Right ventricle myocardium inferior (tissue), 1 donor: ENCODE data around the gene CCNJL. TPM values are rescaled to one million over a fixed set of nuclear protein-coding genes. Genes with fewer than 3 reads are reported as not detected.
"Not testable (repeated sequence)": the region's sequence is repeated elsewhere in the genome, so short reads cannot be mapped to it uniquely, and the experiment has no call there.

ENCODE experiments used
- ATAC-seq: fragments of 200-7000 bp; cut with Tn5 transposase; one replicate; pipeline ENCODE4 v1.9.1; 2020; ENCODE audit warnings: mild to moderate bottlenecking, moderate library complexity
- DNase-seq: peaks from one replicate; pipeline ENCODE4 v3.0.0; 2021; ENCODE audit errors: missing footprints
- intact Hi-C: fragments of 100-400 bp; cut with DNase I; formaldehyde crosslinking; loops from one replicate; pipeline ENCODE4 v1.11.0; 2022
- long read RNA-seq: library from polyadenylated mRNA; unstranded; transcript quantifications from one replicate; pipeline ENCODE4 v2.0.0, GENCODE V29; 2021
- total RNA-seq: library from RNA; stranded (reverse); fragmentation: NEBNext Ultra II Directional; extraction: Animal tissue kit (Norgen Biotek cat#: 25700); gene quantifications from one replicate; pipeline ENCODE4 v1.2.1, GENCODE V29; 2021
- donor health status: DM: no; HTN: yes; CAD: no; lungs with severe emphysema.

CCNJL gene
- 10.2 TPM for total RNA-seq
- long read RNA-seq, partial matches to known transcripts = 3 of 11 reads
- long read RNA-seq, other reads (novel, unspliced or antisense) = 6 of 11 reads

- DNase-seq (peak; percentile 80), ATAC-seq (peak; percentile 80)
- intact Hi-C loops = no loop called here
These were observed at the start of gene CCNJL for GRCh38 chr5:160312134-160312959. Gene CCNJL, minus strand, starts transcription at chr5:160312564. Its CDS starts 641 bp downstream, at chr5:160311923.

- DNase-seq = no peak
- ATAC-seq = no peak
- intact Hi-C loops = no loop called here
These were observed 49.4 kb upstream of the CCNJL start for GRCh38 chr5:160361624-160362228.

DNA sequence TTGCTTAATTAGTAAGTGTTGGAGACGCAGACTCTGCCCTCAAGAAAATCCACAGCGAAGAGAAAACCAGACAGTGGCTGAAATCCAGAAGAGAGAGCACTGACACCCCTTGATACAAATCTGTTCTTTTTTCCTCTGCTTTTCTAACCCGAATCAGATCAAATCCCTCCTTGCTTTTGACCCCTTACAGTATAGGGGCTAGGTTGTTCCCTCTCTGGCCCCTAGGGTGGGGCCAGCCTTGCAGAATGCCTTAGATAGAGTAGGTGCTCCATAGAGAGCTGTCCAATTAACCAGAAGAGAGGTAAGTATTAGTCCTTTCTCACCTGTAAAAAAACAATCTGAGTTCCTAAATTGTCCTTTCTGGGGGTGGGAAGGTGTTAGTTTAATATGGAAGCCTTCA is 47.9 kb upstream of the CCNJL start:
- ATAC-seq = no peak

DNA sequence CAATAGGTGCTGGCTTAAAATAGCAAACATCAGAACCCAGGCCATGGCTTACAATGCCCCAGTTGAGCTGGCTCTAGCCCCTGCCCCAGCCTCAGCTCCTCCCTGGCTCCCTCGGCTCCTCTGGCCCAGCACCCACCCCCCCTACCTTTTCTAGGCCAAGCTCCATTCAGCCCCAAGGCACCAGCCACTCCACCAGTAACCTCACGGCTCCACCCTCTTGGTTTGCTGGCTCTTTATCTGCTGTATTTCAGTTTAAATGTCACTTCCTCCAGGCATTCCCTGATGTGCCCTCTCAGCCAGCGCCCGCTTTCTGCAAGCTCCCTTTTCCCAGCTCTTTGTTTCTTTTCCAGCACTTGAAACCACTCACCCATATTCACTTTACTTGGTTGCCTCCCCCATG is 47.5 kb upstream of the CCNJL start:
- ATAC-seq (no peak), DNase-seq (no peak)
- intact Hi-C loops = no loop called here

More for the DNA sequence above, 47.9 kb upstream of the CCNJL start:
- intact Hi-C loops = no loop called here
- DNase-seq = no peak

- intact Hi-C loops = no loop called here
- DNase-seq (no peak), ATAC-seq (no peak)
These were observed 46.9 kb upstream of the CCNJL start for GRCh38 chr5:160359242-160359641.

DNA sequence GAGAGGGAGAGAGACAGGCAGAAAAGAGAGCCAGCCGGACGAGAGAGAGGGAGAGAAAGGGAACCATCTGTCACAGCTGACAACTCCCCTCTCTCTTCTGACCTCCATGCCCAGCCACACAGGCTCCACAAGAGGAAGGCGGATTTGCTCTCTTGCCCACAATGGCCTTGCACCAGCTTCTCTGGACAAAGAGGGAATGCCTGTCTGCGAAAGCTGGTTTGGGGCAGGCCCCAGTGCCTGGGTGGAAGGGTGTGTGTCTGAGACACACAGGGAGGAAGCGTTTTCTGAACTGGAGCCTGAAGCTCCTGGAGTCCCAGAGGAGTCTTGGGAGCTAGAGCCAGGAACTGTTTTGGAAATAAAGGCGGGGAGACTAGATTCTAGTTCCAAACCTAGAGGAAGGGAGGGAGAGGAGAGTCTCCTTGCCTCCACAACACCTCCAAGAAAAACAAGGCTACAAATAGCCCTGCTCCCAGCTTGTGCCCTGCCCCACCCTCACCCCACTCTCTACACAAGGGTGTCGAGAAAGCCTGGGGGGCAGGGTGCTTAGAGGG is 45.6 kb upstream of the CCNJL start:
- intact Hi-C loops = no loop called here
- ATAC-seq (peak; percentile 73), DNase-seq (no peak)

DNA sequence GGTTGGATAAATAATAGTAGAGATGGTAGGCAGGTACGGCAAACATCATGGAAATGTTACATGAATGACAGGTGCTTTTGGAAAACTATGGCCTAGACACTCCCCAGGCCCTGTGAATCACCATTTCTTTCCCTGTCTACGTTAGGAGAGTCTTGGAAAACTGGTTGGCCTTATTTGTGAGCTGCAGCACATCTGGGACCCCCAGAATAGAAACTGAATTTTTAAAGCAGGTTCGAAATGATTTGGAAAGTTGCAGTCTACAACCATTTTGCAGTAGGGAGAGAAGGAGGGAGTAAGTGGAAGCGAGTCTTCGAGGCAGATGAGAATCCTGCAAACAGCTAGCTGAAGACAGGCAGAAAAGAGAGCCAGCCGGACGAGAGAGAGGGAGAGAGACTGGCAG is 45.0 kb upstream of the CCNJL start:
- intact Hi-C loops = no loop called here
- ATAC-seq = peak; percentile 11
- no peak for DNase-seq

GRCh38 chr5:160356550-160357347 is 44.4 kb upstream of the CCNJL start:
- DNase-seq = no peak
- ATAC-seq = no peak
- intact Hi-C loops = no loop called here

GRCh38 chr5:160354666-160355065 is 42.3 kb upstream of the CCNJL start:
- ATAC-seq = no peak
- no peak for DNase-seq
- intact Hi-C loops = no loop called here

DNA sequence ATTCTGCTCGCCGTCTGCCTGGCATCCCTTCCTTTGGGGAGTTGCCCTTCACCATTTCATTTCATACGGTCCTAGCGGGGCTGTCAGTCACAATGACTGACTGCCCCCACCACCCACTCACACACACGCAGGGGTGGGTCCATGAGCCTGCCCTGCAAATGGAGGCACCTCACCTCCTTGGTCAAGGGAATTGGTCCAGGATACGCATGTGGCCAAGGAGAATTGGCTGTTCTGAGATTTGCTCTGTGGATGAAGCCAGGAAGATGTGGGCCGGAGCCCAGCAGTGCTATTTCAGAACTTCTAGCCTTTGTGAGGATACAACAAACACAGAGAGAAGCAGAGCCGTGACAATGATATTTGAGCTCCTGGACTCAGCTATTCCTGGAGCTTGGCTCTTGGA is 41.0 kb upstream of the CCNJL start:
- ATAC-seq (peak; percentile 68), DNase-seq (no peak)
- intact Hi-C loops = no loop called here

DNA sequence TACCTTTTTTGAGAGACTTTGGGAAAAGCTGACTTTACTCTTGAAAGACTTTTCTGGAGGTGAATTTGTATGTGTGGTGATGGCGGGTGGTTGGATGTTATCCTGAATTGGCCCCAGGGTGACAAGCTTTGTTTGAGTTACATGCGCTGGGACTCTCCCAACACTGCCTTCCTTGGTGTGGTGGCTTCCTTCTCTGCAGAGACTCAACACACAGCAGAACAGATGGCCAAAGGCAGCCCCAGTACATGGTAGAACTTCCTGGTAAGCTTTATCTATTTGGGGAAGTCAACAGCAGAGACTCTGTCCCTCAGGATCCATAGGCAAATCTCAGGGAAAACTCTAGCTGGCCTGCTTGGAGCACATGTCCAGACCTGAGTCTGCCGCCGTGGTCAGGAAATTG is 39.9 kb upstream of the CCNJL start:
- DNase-seq (no peak), ATAC-seq (no peak)
- intact Hi-C loops = no loop called here

DNA sequence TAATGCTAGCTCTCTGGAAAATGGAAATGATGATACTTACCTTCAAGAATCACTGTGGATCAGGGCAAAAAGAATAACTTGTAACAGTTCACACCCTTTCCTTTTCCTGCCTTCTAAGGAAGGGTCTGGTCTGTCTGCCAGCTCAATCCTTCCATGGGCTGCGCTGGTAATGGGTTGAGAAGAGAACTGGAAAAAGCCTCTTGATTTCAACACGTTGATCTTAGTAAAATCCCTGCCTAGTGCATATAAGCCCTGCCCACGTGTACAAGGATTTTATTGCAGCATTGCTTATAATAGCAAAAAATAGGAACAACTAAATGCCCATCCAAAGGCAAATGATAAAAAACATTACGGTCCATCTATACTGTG is 37.6 kb upstream of the CCNJL start:
- intact Hi-C loops = no loop called here

DNA sequence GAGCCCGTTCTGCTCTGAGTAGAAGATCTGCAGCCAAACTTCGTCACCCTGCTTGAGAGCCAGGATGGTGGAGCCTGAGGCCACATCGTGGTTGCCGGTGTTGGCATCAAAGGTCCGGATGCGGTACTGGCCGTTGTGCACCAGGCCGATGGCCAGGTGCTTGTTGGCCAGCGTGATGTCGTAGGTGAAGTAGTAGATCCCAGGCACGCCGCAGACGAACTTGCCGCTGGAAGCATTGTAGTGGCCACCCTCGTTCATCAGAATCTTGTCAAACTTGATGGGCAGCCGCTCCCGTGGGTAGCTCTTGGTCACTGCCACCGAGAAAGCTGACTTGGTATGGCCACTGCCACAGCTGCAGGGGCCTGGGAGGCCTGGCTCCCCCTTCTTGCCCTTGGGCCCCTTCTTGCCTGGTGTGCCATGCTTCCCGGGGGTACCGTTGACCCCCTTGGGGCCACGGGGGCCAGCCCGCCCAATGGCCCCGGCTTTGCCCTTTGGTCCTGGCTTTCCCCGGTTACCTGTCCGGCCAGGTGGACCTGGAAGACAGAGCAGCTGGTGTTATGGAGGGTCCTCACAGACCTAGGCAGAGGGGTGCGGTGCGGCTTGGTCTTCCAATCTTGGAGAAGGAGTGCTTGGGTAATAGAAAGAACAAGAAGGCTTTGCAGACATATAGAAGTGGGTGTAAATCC is 37.0 kb upstream of the CCNJL start:
- no peak for ATAC-seq
- intact Hi-C loops = no loop called here
- no peak for DNase-seq

More for the DNA sequence above, 37.6 kb upstream of the CCNJL start:
- ATAC-seq = no peak
- DNase-seq = no peak

DNA sequence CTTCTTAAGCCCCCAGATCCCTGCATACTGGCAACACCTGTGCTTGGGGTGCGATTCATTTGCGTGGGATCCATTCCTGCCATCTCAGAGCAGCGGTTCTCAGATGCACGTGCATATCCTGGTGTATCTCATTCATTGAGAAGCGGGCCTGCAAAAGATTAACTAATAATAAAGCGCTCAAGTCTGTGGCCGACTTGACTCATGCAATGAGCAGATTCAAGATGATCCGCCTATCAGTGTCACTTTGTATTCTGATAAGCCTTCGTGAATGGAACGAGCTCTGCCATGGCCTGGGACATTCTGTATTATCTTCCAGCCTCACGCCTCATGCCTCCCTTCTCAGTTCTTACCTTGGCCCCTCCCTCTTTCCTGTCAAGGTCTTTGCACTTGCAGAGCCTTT is 35.7 kb upstream of the CCNJL start:
- intact Hi-C loops = no loop called here
- DNase-seq (no peak), ATAC-seq (no peak)

DNA sequence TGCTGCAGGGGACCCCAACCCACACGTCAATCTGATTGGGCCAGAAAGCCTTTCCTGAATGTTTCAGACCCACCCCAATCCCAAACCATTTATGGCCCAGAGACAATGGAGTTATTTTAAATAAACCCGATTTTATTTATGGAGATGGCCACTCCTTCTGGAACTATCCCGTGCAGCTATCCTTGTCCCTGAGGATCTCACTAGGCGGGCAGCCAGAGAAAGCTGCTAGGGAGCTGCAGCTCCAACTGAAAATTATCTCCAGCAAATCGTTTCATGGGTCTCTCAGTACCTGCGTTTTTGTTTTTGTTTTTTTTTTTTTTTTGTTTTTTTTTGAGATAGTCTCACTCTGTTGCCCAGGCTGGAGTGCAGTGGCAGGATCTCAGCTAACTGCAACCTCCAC is 35.1 kb upstream of the CCNJL start:
- DNase-seq (no peak), ATAC-seq (no peak)
- intact Hi-C loops = no loop called here

- no peak for DNase-seq
- ATAC-seq = no peak
- intact Hi-C loops = no loop called here
These were observed 30.1 kb upstream of the CCNJL start for GRCh38 chr5:160342413-160342941.

GRCh38 chr5:160341309-160341870 is 29.0 kb upstream of the CCNJL start:
- DNase-seq (no peak), ATAC-seq (no peak)
- intact Hi-C loops = no loop called here

DNA sequence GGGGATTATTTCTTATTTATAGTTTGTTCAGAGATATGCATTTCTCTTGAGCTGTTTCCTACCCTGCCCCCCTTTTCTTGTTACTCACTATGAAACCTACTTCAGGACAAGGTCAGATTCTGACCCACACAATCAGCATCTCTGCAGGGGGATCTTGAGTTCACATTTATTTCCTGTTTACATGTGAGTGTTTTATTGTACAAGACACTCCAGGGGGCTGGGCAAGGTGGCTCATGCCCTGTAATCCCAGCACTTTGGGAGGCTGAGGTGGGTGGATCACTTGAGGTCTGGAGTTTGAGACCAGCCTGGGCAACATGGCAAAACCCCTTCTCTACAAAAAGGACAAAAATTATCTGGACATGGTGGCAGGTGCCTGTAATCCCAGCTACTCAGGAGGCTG is 28.1 kb upstream of the CCNJL start:
- intact Hi-C loops, DNase-seq, ATAC-seq: not testable (repeated sequence)
